T47D (cell line): ENCODE measurements around the gene TMEM239.
A peak's percentile ranks its signal among the peaks of the same experiment; 100 is the strongest.
"Not testable (repeated sequence)": the region's sequence is repeated elsewhere in the genome, so short reads cannot be mapped to it uniquely, and the experiment has no call there.

Source experiments
- DNase-seq, 2 experiments: peaks; one replicate each; pipeline versions ENCODE4 v3.0.0 to v3.0.0-alpha.2; 2011 to 2012; ENCODE audit warnings: low read depth in 1 of 2, low spot score in 1 of 2
- JUND ChIP-seq: IDR thresholded peaks from 2 replicates; pipeline ENCODE4 v1.6.1; 2012; ENCODE audit warnings: low read depth
- in situ Hi-C: cut with HindIII; loops from 2 replicates; pipeline ENCODE4 v1.10.0; 2016; ENCODE audit warnings: low sequenced_read_pairs, low pct_unique_long_range_greater_than_20kb

TMEM239 gene

DNA sequence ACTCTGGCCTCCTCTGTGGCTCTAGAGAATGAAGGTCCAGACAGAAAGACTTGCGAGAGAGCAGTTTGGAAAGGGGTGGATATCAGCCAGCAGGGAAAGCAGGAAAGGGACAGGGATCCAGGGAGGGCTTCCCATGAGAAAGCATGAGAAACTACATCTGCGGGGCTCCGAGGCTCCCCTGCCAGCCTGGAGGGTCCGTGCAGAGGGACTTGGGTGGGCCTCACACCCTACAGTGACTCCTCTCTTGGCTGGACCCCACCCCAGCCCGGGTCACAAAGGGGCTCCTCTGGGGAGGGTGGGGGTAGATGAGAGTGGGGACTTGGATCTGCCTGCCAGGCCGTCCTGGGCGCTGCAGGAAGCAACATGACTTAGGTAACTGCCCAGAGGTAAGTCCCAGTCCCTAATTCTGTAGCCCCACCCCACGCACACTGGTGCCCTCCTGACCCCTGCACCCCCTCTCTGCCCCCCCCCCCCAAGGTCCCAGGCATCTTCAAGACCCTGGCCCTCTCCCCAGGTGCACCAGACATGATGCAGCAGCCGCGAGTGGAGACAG is at the start of gene TMEM239:
Gene TMEM239 (plus strand): TSS at position 335 of the 553 bp plus-strand sequence. CDS start 191 bp downstream, at position 526.
- TF ChIP-seq JUND, result no peak
- DNase-seq, result no peak
- in situ Hi-C loops, result no loop called here

DNA sequence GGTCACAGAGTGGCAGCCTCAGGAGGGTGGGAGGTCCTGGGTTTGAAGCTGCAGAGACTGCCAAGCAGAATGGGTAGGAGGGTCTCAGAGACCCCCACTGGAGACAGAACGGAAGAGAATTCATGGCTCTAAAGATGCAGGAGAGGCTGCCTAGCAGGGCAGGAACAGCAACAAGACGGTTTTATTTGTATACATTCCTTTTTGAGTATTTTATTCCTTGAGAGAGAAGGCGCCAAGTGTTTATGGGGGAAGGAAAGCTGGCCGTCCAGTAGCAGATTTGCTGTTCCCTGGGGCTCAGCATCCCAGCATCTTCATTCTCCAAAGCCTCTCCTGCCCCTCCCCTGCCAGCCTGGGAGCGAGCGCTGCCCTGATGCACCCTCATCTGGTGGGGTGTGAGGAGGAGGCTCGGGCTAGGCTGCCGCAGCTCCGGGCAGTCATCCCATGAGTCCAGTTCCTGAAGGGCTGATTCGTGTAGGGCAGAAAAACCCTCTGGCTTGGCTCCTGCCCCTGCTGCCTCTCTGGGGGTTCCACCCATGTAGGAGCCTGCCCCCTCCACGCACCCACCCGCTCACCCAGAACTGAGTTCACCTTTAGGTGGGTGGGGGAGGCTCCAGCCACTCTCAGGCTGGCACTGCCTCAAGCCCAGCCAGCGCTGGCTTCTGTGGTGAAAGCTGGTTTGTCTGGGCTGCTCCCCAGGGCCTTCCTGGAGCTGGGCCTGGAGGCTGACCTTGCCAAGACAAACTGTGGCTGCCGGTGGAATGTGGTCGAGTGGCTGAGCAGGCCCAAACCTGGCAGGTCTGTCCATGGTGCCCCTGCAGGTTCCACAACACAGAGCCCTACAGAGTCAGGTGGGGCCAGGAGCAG is 48.2 kb upstream of the TMEM239 start:
- peak; percentile 62; the same call in 1 of the 2 replicates for TF ChIP-seq JUND
- in situ Hi-C loops, result no loop called here
- peak; percentile 82 to 98 for DNase-seq

DNA sequence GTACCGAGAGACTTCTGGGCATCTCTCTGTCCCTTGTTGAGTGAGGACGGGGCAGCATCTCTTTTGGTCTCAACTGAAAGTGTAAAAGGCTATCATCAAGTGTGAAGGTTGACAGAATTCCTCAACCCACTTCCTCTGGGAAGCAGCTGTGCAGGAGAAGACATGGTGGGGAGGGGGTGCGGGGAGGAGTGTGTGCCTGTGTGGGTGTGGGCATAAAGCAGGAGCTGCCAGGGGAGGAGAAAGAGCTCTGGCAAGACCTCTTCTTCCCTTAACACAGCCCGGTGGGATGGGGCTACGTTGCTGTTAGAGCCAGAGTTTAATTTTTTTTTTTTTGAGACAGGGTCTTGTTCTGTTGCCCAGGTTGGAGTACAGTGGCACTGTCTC is 47.5 kb upstream of the TMEM239 start:
- no peak for DNase-seq
- in situ Hi-C loops, result no loop called here
- no peak for TF ChIP-seq JUND

DNA sequence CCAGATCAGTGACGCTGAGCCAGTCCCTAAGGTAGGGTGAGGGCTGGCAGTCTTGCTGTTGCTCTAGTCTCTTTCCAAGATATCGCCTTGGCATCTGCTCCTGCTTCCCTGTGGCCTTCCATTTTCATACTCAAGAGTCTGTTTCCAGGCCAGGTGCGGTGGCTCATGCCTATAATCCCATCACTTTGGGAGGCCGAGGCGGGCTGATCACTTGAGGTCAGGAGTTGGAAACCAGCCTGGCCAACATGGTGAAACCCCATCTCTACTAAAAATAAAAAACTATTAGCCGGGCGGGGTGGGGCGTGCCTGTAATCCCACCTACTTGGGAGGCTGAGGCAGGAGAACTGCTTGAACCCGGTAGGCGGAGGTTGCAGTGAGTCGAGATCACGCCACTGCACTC is 46.1 kb upstream of the TMEM239 start:
- in situ Hi-C loops, DNase-seq: not testable (repeated sequence)

DNA sequence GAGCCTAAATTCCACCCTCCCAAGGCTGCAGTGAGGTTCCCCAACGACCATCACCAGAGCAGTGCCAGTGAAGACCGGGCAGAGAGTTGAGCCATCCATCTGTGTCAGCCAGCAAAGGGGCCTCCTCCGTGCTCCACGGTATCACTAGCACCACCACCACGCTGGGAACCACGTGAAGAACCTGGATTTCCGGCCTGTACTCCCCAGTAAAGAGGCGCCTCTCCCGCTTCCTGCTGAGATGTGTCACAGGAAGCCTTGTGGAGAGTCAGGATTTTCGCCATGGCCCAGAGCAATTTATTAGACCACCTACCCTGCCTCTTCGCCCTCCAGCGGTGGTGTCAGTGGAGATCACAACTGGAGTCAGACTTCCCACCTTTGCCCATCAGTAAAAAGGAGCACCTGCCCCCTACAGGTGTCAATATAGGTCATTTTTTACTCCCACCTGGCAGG is 44.5 kb upstream of the TMEM239 start:
- in situ Hi-C loops, result no loop called here
- no peak for TF ChIP-seq JUND
- no peak for DNase-seq

DNA sequence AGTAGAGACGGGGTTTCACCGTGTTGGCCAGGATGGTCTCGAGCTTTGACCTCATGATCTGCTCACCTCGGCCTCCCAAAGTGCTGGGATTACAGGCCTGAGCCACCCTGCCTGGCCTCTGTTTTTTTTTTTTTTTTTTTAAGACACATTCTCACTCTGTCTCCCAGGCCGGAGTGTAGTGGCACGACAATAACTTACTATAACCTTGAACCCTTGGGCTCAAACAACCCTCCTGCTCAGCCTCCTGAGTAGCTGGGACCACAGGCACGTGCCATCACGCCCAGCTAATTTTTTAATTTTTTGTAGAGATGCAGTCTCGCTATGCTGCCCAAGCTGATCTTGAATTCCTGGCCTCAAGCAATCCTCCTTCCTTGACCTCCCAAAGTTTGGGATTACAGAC is 42.4 kb upstream of the TMEM239 start:
- no peak for DNase-seq
- in situ Hi-C loops, result no loop called here
- TF ChIP-seq JUND, result no peak

DNA sequence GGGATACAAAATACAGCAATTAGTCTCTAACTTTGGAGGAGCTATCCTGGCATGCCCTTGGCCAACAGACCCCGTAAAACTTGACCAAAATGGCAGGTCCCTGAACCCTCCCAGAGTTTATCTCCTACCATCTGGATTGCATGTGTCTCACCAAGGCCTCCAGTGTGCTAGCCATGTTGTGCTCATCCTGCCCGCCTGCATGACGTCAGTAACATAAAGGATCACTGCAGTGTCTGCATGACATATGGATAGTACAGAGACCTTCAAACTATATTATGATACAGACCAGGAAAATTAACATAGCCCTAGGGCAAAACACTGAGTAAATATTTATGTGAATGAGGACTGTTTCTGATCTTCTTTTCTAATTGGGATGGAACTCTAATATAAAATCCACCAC is 41.0 kb upstream of the TMEM239 start:
- no peak for DNase-seq
- in situ Hi-C loops, result no loop called here
- TF ChIP-seq JUND, result no peak

DNA sequence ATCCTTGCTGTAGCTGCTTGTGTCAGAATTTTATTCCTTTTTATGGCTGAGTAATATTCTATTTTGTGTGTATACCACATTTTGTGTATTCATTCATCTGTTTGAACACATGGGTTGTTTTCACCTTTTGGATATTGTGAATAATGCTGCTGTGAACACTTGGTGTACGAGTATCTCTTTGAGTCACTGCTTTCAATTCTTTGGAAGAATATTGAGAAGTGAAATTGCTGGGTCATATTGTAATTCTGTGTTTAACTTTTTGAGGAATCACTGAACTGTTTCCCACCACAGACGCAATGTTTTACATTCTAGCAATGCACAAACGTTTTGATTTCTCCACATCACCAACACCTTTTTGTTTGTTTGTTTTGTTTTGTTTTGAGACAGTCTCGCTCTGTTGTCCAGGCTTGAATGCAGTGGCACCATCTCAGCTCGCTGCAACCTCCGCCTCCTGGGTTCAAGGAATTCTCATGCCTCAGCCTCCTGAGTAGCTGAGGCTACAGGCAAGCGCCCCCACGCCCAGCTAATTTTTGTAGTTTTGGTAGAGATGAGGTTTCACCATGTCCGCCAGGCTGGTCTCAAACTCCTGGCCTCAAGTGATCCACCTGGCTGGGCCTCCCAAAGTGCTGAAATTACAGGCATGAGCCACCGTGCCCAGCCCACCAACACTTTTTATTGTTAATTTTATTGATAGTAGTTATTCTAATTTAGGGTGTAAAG is 37.4 kb upstream of the TMEM239 start:
- no peak for TF ChIP-seq JUND
- no peak for DNase-seq
- in situ Hi-C loops, result no loop called here

DNA sequence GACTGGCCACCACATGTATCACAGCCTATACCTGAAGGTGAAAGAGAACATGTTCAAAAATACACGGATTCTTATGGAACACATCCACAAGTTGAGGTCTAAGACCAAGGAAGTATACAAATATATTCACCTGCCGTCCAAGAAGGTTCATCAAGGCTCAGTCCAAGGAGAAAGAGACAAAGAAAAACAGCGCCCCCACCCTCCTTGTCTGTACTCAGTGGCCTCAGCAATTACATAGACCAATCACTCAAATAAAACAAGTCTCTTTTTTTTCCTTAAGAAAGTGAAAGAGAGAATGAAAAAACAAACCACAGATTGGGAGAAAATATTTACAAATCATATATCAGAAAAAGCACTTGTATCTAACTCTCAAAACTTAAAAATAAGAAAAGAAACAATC is 35.2 kb upstream of the TMEM239 start:
- no peak for TF ChIP-seq JUND
- DNase-seq, result no peak
- in situ Hi-C loops, result no loop called here

DNA sequence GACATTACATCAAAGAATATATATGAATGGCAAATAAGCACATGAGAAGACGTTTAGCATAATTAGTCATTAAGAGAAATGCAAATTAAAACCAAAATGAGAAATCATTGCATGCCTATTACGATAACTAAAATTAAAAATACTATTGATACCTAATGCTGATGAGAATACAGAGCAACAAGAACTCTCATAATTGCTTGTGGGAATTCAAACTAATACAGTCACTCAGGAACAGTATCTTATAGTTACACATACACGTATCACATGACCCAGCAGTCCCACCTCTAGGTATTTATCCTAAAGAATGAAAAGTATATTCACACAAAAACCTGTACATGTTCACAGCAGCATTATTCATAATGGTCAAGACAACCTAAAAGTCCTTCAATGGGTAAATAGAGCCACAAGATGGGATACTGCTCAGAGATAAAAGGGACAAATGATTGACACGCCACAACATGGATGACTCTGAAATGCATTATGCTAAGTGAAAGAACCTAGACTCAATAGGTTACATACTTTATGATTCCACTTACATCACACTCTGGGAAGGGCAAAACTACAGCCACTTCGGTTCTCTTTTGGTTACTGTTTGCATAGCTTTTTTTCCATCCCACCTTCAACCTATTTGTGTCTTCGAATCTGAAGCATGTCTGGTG is 32.1 kb upstream of the TMEM239 start:
- in situ Hi-C loops, result no loop called here
- no peak for TF ChIP-seq JUND
- DNase-seq, result no peak

DNA sequence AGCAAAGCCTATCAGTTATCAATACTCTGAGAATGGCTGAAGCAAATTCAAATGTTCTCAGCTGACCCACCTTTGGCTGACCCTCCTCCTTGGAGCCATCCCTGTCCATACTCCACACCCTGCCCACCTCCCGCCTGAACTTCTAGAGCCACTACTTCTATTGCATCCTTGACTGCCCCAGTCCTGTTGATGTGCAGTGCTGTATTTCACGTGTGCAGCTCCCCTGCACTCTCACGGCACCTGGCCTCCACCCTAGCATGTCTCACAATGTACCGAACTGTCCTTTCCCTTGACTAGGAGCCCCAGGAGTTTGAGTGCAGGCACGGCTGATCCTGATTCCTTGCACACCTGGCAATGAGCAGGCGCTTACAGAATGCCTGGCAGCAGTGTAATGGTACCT is 22.7 kb upstream of the TMEM239 start:
- DNase-seq, result no peak
- in situ Hi-C loops, result no loop called here
- TF ChIP-seq JUND, result no peak

DNA sequence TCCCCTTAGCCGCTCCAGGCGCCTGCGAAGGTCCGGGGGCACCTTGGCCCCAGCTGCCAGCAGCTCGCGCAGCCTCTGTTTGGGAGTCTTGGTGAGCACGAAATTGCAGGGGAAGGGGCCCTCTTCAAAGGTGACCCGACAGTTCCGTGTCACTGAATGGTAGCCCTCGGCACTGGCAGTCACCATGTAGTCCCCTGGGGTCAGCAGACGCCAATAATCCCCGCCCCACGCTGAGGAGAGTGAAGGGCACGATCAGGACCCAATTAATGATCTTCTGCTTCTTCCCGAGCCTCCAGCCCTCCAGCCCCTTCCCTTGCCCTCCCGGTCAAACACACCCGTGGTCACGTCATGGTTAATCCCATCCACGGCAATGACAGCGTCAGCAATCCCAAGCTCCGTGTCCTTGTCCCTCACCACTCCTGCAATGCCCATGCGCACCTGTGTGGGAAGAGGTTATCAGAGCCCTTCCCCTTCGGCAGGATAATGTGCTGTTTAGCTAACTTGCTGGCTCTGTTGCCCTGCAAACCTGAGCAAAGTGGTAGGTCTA is 21.9 kb upstream of the TMEM239 start:
- no peak for DNase-seq
- no peak for TF ChIP-seq JUND
- in situ Hi-C loops, result no loop called here
